Omental fat pad (tissue), 4 donors: ENCODE measurements around the gene LIN7B. TPM values are rescaled to one million over a fixed set of nuclear protein-coding genes. Genes with fewer than 3 reads are reported as not detected.

Source experiments
- ATAC-seq: fragments of 150-250 bp; one replicate; pipeline ENCODE4 v1.9.1; 2016; ENCODE audit warnings: mild to moderate bottlenecking, moderate library complexity; ENCODE audit not compliant: low FRiP score
- DNase-seq: peaks from one replicate; pipeline ENCODE4 v3.0.0-alpha.2; 2019; ENCODE audit warnings: low spot score
- CTCF ChIP-seq, 3 donors: fragments of 450-650 bp; IDR thresholded peaks; one replicate each; pipeline ENCODE4 v1.5.1; 2016 to 2017; ENCODE audit warnings: antibody characterized with exemption in 3 of 3, mild to moderate bottlenecking in 3 of 3, moderate library complexity in 2 of 3
- total RNA-seq, 4 donors: library from RNA; depleted of rRNA; stranded (reverse); fragments of >200 nt; gene quantifications; one replicate each; pipeline ENCODE4 v1.1.0, GENCODE V29; 2016

Gene LIN7B
- total RNA-seq, 4 donors from 2014 or later: 3.7 to 9.0 (median 3.9) TPM; not detected in 1

DNA sequence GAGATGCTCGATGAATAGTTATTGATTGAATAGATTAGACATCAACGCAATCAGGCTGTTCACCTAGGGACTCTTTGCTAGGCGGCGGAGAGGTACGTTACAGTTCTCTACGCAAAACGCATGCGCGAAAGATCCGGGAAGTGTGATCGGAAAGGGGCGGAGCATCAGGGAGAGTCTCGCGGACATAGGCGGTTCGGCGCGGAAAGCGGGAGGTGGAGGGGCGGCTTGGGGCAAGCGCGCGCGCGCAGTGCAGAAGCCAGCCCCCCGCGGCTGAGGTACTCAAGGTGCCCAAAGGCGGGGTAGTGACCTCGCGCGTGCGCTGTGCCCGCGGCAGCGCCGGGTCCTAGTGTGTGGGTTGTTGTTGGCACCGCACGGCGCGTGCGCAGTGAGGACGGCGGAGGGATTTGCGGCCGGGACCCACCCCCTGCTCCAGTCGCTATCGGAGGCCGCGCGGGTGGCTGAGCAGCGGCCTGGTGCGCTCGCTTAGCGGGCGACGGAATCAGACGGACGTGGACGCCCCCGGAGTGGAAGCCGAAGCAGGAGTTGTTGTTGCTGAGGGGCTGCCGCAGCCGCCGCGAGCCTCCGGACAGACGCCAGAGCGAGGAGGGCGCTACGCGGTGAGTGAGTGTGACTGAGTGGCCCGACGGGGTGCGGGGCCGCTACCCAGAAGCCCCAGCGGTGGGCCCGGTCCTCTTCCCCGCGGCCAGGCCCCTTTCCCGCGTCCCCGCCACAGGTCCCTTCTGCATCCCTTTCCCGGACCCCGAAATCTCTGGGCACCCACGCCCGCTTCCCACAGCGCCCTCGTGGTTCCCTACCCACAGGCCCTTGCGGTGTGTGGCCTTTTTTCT is 28.9 kb upstream of the LIN7B start, which contains the start of gene SNRNP70:
Gene SNRNP70, plus strand, starts transcription at position 432 of the 848 bp plus-strand sequence. CDS start 964 bp downstream, outside the sequence.
- TF ChIP-seq CTCF (IDR thresholded peaks at IDR 0.05): no peak
- ATAC-seq (peak; percentile 99), DNase-seq (peak; percentile 93)

GRCh38 chr19:49085868-49086232 is 28.3 kb upstream of the LIN7B start:
- ATAC-seq (no peak), DNase-seq (no peak)
- TF ChIP-seq CTCF (IDR thresholded peaks at IDR 0.05): no peak

DNA sequence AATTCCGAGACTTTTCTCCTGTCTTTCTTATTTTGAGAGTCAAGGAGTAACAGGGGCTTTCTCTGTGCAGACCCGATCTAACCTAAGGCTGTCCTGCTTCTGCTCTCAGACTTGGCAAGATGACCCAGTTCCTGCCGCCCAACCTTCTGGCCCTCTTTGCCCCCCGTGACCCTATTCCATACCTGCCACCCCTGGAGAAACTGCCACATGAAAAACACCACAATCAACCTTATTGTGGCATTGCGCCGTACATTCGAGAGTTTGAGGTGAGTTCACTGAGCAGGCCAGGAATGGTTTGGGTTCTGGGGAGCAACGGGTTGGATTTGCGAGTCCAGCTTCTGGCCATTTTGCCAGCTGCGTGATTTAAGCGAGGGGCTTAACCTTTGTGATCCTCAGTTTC is 27.9 kb upstream of the LIN7B start:
- DNase-seq (no peak), ATAC-seq (no peak)
- TF ChIP-seq CTCF (IDR thresholded peaks at IDR 0.05): no peak

DNA sequence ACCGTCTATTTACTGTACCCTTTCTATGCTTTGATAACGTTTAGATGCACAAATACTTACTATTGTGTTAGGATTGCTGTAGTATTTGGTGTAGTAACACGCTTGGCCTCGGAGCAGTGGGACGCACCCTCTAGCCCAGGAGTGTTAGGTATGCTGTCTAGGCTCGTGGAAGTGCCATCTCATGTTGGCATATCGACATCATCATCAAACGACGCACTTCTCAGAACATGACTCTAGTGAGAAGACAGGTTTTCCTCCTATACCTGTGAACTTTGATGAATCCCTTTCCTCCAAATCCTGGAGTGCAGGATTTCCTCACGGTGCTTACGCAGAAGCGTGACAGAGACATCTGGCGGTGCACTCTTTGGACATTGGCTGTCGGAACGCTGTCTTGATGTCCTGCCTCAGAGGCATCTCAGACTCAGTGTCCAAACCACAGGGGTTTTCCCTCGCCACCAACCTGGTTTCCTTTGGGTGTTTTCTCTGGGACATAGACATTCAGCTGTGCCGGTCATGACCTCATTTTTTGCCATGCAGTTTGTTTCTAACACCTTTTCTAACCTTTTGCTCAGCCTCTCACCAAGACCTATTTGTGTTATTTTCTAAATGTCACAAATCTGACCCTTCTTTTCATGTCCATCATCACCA is 22.7 kb upstream of the LIN7B start:
- DNase-seq (no peak), ATAC-seq (no peak)
- no peak for TF ChIP-seq CTCF (IDR thresholded peaks at IDR 0.05)

- ATAC-seq (no peak), DNase-seq (no peak)
- TF ChIP-seq CTCF (IDR thresholded peaks at IDR 0.05): no peak
These were observed 21.5 kb upstream of the LIN7B start for GRCh38 chr19:49092686-49093085.

DNA sequence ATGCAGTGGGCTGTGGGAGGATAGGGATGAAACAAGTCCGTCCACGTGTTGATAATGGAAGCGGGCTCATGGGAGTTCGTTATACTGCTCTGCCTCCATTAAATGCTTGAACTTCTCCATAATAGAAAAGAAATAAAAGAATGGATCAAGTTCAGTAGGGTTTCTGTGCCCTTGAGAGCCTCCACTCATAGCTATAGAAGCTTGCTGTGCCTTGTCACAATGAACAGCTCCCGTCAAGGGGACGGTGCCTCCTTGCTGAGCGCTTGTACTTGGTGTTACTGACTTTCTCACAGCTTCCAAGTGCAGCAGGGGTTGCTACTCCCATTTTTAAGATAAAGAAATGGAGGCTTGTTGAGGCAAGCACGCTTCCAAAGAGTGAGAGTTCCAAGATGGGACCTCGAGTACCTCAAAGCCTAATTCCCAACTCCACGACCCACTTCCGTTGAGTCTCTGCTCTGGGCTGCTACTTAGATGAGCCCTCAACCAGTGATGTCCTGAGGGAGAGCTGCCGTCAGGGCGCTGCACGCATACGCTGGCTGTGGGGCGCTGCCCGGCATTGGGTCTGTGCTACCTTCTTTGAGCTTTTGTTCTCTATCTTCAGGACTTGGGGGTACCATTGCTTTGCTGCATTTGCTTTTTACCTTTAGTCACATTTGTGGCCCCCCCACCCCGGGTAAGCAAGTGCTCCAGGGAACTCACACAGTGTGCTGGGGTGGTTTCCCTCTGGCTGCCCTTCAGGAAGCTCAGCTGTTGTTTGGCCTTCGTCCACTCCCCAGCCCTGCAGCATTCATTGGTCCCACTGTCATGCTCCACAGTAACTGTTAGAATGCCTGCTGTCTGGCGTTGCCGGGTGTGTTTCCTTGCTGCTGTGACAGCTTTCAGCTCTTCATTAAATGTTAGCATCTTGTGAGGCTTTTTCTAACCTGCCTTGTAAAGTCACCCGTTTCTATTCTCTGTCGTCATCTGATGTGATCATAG is 19.4 kb upstream of the LIN7B start:
- DNase-seq (no peak), ATAC-seq (no peak)
- TF ChIP-seq CTCF (IDR thresholded peaks at IDR 0.05): no peak
